NK-92 treated with Interleukin-12 subunit alpha and Interleukin-12 subunit beta, amount 100 ng/mL, for 24 hours (cell line): ENCODE data around the gene ABCA9.
"Not testable (repeated sequence)": the region's sequence is repeated elsewhere in the genome, so short reads cannot be mapped to it uniquely, and the experiment has no call there.

Source experiments
- DNase-seq: peaks from one replicate; lab custom pipeline; 2025; lab: John Stamatoyannopoulos, UW

Gene ABCA9

GRCh38 chr17:69042308-69042707, 18.4 kb downstream of the ABCA9 start:
- no peak for DNase-seq

- no peak for DNase-seq
These were observed 28.9 kb downstream of the ABCA9 start for GRCh38 chr17:69031839-69032238.

- no peak for DNase-seq
These were observed 30.6 kb downstream of the ABCA9 start for GRCh38 chr17:69030169-69030568.

- DNase-seq = no peak
These were observed 42.0 kb downstream of the ABCA9 start for GRCh38 chr17:69018687-69019086.

GRCh38 chr17:69018022-69018615, 42.6 kb downstream of the ABCA9 start:
- no peak for DNase-seq

- DNase-seq = no peak
These were observed 45.1 kb downstream of the ABCA9 start for GRCh38 chr17:69015631-69016030.

- no peak for DNase-seq
These were observed 47.6 kb downstream of the ABCA9 start for GRCh38 chr17:69012895-69013805.

- no peak for DNase-seq
These were observed 50.8 kb downstream of the ABCA9 start for GRCh38 chr17:69009930-69010329.

GRCh38 chr17:69004759-69005158, 56.0 kb downstream of the ABCA9 start:
- not testable (repeated sequence) for DNase-seq

- not testable (repeated sequence) for DNase-seq
These were observed 61.0 kb downstream of the ABCA9 start for GRCh38 chr17:68999743-69000142.

GRCh38 chr17:68993112-68993511, 67.6 kb downstream of the ABCA9 start:
- no peak for DNase-seq

- DNase-seq = no peak
These were observed 72.8 kb downstream of the ABCA9 start for GRCh38 chr17:68987966-68988365.

GRCh38 chr17:68981288-68981687, 79.4 kb downstream of the ABCA9 start:
- no peak for DNase-seq

- no peak for DNase-seq
These were observed 87.5 kb downstream of the ABCA9 start for GRCh38 chr17:68973098-68973846.

- DNase-seq = no peak
These were observed 88.5 kb downstream of the ABCA9 start for GRCh38 chr17:68972119-68972704.

- no peak for DNase-seq
These were observed 91.6 kb downstream of the ABCA9 start for GRCh38 chr17:68969101-68969500.

GRCh38 chr17:68963958-68964357, 96.8 kb downstream of the ABCA9 start:
- DNase-seq = no peak

- DNase-seq = no peak
These were observed 99.4 kb downstream of the ABCA9 start for GRCh38 chr17:68961214-68961882.

- not testable (repeated sequence) for DNase-seq
These were observed 101.6 kb downstream of the ABCA9 start for GRCh38 chr17:68959117-68959516.

- no peak for DNase-seq
These were observed 102.8 kb downstream of the ABCA9 start for GRCh38 chr17:68957944-68958343.

- DNase-seq = no peak
These were observed 105.4 kb downstream of the ABCA9 start, which contains the start of gene ABCA8 for GRCh38 chr17:68955181-68955841. Gene ABCA8, minus strand, starts transcription at chr17:68955392. Its CDS starts 13,358 bp downstream, at chr17:68942034.
